ENCODE results near the gene NUP188.
A peak's percentile ranks its signal among the peaks of the same experiment; 100 is the strongest.
"Not testable (repeated sequence)": the region's sequence is repeated elsewhere in the genome, so short reads cannot be mapped to it uniquely, and the experiment has no call there.

The NUP188 gene

GRCh38 chr9:128947277-128947526 is 297 bp upstream of the NUP188 start:
- no peak for TF ChIP-seq CTCF (IDR thresholded peaks at IDR 0.05)
- H3K27me3 ChIP-seq = no peaks in the 10 kb centered on the region
- H3K27ac ChIP-seq = peak overlapping the region; percentile 70
- H3K36me3 ChIP-seq = no peaks in the 10 kb centered on the region
- no peaks in the 10 kb centered on the region for H3K9me3 ChIP-seq
- H3K4me1 ChIP-seq (ENCODE audit: control insufficient read depth in 1 of 2, insufficient read depth in 1 of 2, low read depth in 1 of 2, low read length in 1 of 2) = peaks cover 13 to 19% of the 10 kb centered on the region in 2 experiments
- peak overlapping the region; percentile 93 to 96 for H3K4me3 ChIP-seq (ENCODE audit: low read depth in 1 of 2, low read length in 1 of 2)

GRCh38 chr9:128961403-128961802 is 13.9 kb downstream of the NUP188 start:
- H3K9me3 ChIP-seq; H3K4me1 ChIP-seq (ENCODE audit: control insufficient read depth in 1 of 2, insufficient read depth in 1 of 2, low read depth in 1 of 2, low read length in 1 of 2); H3K27ac ChIP-seq; H3K27me3 ChIP-seq; H3K4me3 ChIP-seq (ENCODE audit: low read depth in 1 of 2, low read length in 1 of 2): not testable (repeated sequence)
- peaks cover 29% of the 10 kb centered on the region for H3K36me3 ChIP-seq

- Histone ChIP-seq H3K4me1 (ENCODE audit: control insufficient read depth in 1 of 2, insufficient read depth in 1 of 2, low read depth in 1 of 2, low read length in 1 of 2) (no peaks in the 10 kb centered on the region), H3K9me3 (no peaks in the 10 kb centered on the region), H3K4me3 (ENCODE audit: low read depth in 1 of 2, low read length in 1 of 2) (no peak overlapping the region), H3K27me3 (no peaks in the 10 kb centered on the region), H3K27ac (no peak overlapping the region), H3K36me3 (peaks cover 54% of the 10 kb centered on the region)
- no peak for TF ChIP-seq CTCF (IDR thresholded peaks at IDR 0.05)
Observed at GRCh38 chr9:128969491-128969890, 22.0 kb downstream of the NUP188 start.

- peaks cover 84% of the 10 kb centered on the region for H3K36me3 ChIP-seq
- no peak for TF ChIP-seq CTCF (IDR thresholded peaks at IDR 0.05)
- H3K4me1 ChIP-seq (ENCODE audit: control insufficient read depth in 1 of 2, insufficient read depth in 1 of 2, low read depth in 1 of 2, low read length in 1 of 2) = no peaks in the 10 kb centered on the region
- no peaks in the 10 kb centered on the region for H3K9me3 ChIP-seq
- no peak overlapping the region for H3K27ac ChIP-seq
- no peaks in the 10 kb centered on the region for H3K27me3 ChIP-seq
- no peak overlapping the region for H3K4me3 ChIP-seq (ENCODE audit: low read depth in 1 of 2, low read length in 1 of 2)
Observed at GRCh38 chr9:128972956-128973355, 25.5 kb downstream of the NUP188 start.

- no peaks in the 10 kb centered on the region for H3K27me3 ChIP-seq
- H3K4me3 ChIP-seq (ENCODE audit: low read depth in 1 of 2, low read length in 1 of 2) = no peak overlapping the region
- H3K9me3 ChIP-seq = no peaks in the 10 kb centered on the region
- H3K27ac ChIP-seq = no peak overlapping the region
- no peak for TF ChIP-seq CTCF (IDR thresholded peaks at IDR 0.05)
- no peaks in the 10 kb centered on the region for H3K4me1 ChIP-seq (ENCODE audit: control insufficient read depth in 1 of 2, insufficient read depth in 1 of 2, low read depth in 1 of 2, low read length in 1 of 2)
- H3K36me3 ChIP-seq = peaks cover 89% of the 10 kb centered on the region
Observed at GRCh38 chr9:128979111-128979510, 31.6 kb downstream of the NUP188 start.

GRCh38 chr9:128983536-128983935 is 36.0 kb downstream of the NUP188 start:
- H3K4me3 ChIP-seq (ENCODE audit: low read depth in 1 of 2, low read length in 1 of 2) = no peak overlapping the region
- H3K36me3 ChIP-seq = peaks cover 96% of the 10 kb centered on the region
- H3K27me3 ChIP-seq = no peaks in the 10 kb centered on the region
- no peak for TF ChIP-seq CTCF (IDR thresholded peaks at IDR 0.05)
- no peaks in the 10 kb centered on the region for H3K9me3 ChIP-seq
- H3K4me1 ChIP-seq (ENCODE audit: control insufficient read depth in 1 of 2, insufficient read depth in 1 of 2, low read depth in 1 of 2, low read length in 1 of 2) = no peaks in the 10 kb centered on the region
- H3K27ac ChIP-seq = no peak overlapping the region
